Measurements from ENCODE around the gene P2RY1.

The P2RY1 gene

DNA sequence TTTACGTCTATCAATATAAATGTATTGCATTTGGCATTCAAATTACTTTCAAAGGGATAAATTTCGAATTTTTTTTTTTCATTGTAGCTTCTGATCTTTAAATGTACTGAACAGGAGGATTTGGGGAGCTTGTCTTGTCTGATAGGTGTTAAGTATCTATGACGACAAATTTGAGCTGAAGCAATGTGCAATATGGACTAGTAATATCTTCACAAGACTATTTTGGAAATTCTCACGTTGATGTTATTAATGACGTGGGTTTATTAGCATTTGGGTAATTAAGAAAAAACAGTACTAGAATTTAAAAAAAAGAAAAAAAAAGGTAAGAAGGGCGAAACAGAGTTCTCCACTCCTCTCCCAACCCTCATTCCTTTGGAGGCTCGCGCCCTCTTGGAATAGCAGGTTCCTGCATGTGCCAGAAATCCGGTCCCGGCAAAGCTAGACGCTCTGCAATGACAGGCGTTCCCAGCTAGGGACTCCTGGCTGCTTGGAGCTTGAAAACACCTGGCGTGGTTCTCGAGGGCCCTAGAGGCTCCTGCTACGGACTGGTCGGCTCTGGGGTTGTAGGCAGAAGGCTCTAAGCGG lies 648 bp upstream of the P2RY1 start:
- H3K4me3 ChIP-seq (ENCODE audit: low read depth, low read length): peak overlapping the region; percentile 58
- no peak for DNase-seq (ENCODE audit: low read depth, low spot score)
- in situ Hi-C loops (cut with HindIII; ENCODE audit: low sequenced_read_pairs): no loop called here
- TF ChIP-seq, protein P1, sequence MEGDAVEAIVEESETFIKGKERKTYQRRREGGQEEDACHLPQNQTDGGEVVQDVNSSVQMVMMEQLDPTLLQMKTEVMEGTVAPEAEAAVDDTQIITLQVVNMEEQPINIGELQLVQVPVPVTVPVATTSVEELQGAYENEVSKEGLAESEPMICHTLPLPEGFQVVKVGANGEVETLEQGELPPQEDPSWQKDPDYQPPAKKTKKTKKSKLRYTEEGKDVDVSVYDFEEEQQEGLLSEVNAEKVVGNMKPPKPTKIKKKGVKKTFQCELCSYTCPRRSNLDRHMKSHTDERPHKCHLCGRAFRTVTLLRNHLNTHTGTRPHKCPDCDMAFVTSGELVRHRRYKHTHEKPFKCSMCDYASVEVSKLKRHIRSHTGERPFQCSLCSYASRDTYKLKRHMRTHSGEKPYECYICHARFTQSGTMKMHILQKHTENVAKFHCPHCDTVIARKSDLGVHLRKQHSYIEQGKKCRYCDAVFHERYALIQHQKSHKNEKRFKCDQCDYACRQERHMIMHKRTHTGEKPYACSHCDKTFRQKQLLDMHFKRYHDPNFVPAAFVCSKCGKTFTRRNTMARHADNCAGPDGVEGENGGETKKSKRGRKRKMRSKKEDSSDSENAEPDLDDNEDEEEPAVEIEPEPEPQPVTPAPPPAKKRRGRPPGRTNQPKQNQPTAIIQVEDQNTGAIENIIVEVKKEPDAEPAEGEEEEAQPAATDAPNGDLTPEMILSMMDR (IDR thresholded peaks at IDR 0.05; ENCODE audit: low read depth, low read length): no peak

DNA sequence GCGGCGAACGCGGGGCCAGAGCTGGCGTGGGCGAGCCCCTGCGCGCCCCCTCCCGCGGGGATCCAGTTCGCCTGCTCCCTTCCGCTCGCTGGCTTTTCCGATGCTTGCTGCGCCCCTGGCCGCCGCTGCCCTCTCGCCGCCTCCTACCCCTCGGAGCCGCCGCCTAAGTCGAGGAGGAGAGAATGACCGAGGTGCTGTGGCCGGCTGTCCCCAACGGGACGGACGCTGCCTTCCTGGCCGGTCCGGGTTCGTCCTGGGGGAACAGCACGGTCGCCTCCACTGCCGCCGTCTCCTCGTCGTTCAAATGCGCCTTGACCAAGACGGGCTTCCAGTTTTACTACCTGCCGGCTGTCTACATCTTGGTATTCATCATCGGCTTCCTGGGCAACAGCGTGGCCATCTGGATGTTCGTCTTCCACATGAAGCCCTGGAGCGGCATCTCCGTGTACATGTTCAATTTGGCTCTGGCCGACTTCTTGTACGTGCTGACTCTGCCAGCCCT lies 721 bp downstream of the P2RY1 start:
- H3K4me3 ChIP-seq (ENCODE audit: low read depth, low read length): peak overlapping the region; percentile 58
- TF ChIP-seq, protein P1 (IDR thresholded peaks at IDR 0.05; ENCODE audit: low read depth, low read length): no peak
- in situ Hi-C loops (cut with HindIII; ENCODE audit: low sequenced_read_pairs): no loop called here
- DNase-seq (ENCODE audit: low read depth, low spot score): peak; percentile 28

DNA sequence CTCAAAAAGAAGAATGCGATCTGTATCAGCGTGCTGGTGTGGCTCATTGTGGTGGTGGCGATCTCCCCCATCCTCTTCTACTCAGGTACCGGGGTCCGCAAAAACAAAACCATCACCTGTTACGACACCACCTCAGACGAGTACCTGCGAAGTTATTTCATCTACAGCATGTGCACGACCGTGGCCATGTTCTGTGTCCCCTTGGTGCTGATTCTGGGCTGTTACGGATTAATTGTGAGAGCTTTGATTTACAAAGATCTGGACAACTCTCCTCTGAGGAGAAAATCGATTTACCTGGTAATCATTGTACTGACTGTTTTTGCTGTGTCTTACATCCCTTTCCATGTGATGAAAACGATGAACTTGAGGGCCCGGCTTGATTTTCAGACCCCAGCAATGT lies 1.3 kb downstream of the P2RY1 start:
- DNase-seq (ENCODE audit: low read depth, low spot score): no peak
- no peak overlapping the region for H3K4me3 ChIP-seq (ENCODE audit: low read depth, low read length)
- TF ChIP-seq, protein P1 (IDR thresholded peaks at IDR 0.05; ENCODE audit: low read depth, low read length): no peak
- in situ Hi-C loops (cut with HindIII; ENCODE audit: low sequenced_read_pairs): no loop called here

DNA sequence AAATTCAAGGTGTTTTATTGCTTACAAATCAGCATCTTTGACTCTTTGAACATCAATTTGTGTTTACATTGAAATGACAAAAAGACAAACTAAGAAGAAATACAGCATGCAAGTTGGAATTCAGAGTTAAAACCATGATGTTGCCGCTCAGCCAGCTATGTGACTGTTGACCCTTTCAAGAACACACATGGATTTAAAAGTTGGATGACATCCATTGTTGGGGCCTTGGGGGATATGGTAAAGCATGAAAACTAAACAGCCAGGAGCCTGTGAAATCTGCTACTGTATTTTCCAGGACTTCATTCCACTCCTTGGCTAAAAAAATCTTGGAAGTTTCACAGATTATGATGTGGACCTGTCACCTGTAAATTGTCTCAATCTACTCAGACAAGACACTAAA lies 4.6 kb downstream of the P2RY1 start:
- TF ChIP-seq, protein P1 (IDR thresholded peaks at IDR 0.05; ENCODE audit: low read depth, low read length): no peak
- in situ Hi-C loops (cut with HindIII; ENCODE audit: low sequenced_read_pairs): no loop called here
- DNase-seq (ENCODE audit: low read depth, low spot score): no peak
- no peak overlapping the region for H3K4me3 ChIP-seq (ENCODE audit: low read depth, low read length)

DNA sequence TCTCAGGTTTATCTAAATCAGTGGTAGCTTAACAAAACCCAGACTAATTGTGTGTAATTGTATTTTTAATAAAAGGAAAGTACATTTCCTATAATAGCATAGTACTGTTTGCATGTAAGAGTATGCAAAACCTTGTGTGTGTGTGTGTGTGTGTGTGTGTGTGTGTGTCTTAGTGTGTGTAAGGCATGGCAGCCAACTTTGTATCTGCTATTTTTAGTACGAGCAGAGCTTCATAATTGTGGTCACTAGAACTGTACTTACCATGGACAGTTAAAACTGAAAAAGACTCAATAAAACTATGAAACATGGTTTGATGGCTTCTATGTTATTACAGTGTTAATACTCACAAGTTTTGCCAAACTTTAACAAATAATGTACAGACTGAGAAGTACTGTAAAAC lies 6.2 kb downstream of the P2RY1 start:
- TF ChIP-seq, protein P1 (IDR thresholded peaks at IDR 0.05; ENCODE audit: low read depth, low read length): no peak
- DNase-seq (ENCODE audit: low read depth, low spot score): no peak
- in situ Hi-C loops (cut with HindIII; ENCODE audit: low sequenced_read_pairs): no loop called here
- no peak overlapping the region for H3K4me3 ChIP-seq (ENCODE audit: low read depth, low read length)

DNA sequence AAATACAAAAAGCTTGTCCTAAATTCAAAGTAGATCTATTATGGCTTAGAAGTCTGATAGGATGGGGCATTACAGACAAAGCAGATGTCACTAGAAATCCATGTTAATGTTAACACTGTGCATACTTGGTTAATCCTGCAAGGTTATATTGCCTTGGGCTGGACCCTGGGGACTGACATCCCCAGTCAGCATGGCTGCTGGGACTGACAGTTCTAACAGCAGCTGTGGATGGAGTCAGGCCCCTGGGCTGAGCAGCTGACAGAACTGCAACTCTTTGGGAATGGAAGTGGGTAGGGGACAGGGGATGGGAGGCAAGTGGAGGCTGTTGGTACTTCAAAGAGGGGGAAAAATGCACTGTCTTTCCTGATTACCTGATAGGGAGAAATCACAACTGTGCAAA lies 7.5 kb downstream of the P2RY1 start:
- H3K4me3 ChIP-seq (ENCODE audit: low read depth, low read length): no peak overlapping the region
- TF ChIP-seq, protein P1 (IDR thresholded peaks at IDR 0.05; ENCODE audit: low read depth, low read length): no peak
- DNase-seq (ENCODE audit: low read depth, low spot score): no peak
- in situ Hi-C loops (cut with HindIII; ENCODE audit: low sequenced_read_pairs): no loop called here
